Transverse colon (tissue), 3 donors: ENCODE data around the gene RGSL1.

Experiments
- EP300 ChIP-seq: sonication (generic); formaldehyde crosslinking; IDR thresholded peaks from one replicate; pipeline ENCODE4 v1.6.1; 2017; ENCODE audit warnings: antibody characterized with exemption, low read depth
- POLR2A ChIP-seq: fragments of 450-650 bp; IDR thresholded peaks from one replicate; pipeline ENCODE4 v1.6.1; 2016; ENCODE audit warnings: antibody characterized with exemption, mild to moderate bottlenecking, moderate library complexity
- TF ChIP-seq, protein P1 (sequence below), 5 experiments: fragments of 200-600 bp in 3 of 5; fragments of 450-650 bp in 2 of 5; sonication (generic) in 3 of 5; IDR thresholded peaks; 1 replicate in 2 of 5; 2 replicates in 3 of 5; pipeline ENCODE4 v1.5.1; 2016 to 2017; ENCODE audit warnings: antibody characterized with exemption in 5 of 5, inconsistent platforms in 3 of 5, mild to moderate bottlenecking in 2 of 5, moderate library complexity in 1 of 5

DNA sequence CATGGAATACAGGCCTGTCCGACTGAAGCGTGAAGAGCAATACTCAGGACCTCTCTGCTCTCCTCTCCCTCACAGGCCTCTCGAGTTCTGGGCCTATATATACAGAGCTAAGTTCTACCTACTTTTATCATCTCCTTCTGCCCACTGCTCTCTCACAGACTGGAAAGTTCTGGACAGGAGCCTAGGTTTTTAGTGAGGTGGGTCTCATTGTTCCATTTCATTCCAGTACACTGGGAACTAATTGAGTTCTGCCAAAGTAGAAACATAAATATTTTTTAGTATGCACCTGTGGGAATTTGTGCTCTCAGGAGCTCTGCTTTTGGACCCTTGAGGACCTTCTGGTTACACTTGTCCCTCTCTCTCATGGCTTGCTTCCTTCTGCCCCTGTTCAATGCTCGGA lies 49.4 kb upstream of the RGSL1 start, which contains the start of gene TEDDM1:
- TF ChIP-seq, protein P1, sequence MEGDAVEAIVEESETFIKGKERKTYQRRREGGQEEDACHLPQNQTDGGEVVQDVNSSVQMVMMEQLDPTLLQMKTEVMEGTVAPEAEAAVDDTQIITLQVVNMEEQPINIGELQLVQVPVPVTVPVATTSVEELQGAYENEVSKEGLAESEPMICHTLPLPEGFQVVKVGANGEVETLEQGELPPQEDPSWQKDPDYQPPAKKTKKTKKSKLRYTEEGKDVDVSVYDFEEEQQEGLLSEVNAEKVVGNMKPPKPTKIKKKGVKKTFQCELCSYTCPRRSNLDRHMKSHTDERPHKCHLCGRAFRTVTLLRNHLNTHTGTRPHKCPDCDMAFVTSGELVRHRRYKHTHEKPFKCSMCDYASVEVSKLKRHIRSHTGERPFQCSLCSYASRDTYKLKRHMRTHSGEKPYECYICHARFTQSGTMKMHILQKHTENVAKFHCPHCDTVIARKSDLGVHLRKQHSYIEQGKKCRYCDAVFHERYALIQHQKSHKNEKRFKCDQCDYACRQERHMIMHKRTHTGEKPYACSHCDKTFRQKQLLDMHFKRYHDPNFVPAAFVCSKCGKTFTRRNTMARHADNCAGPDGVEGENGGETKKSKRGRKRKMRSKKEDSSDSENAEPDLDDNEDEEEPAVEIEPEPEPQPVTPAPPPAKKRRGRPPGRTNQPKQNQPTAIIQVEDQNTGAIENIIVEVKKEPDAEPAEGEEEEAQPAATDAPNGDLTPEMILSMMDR (IDR thresholded peaks at IDR 0.05): no peak
- TF ChIP-seq POLR2A (no peak), EP300 (no peak)
